GM12864 (cell line): ENCODE measurements around the gene GIMAP2.

Experiments used
- DNase-seq: peaks from one replicate; pipeline ENCODE4 v3.0.0-alpha.2; 2011; ENCODE audit warnings: low read depth
- H3K4me3 ChIP-seq: 2 replicates; pipeline ENCODE4 v1.5.1; 2011; ENCODE audit warnings: mild to moderate bottlenecking, low read depth, low read length, control low read depth
- TF ChIP-seq, protein P1 (sequence below): IDR thresholded peaks from 2 replicates; pipeline ENCODE4 v1.5.1; 2011; ENCODE audit warnings: low read depth, mild to moderate bottlenecking, moderate library complexity, low read length, control low read depth, inconsistent platforms; ENCODE audit errors: missing control alignments

Gene GIMAP2

DNA sequence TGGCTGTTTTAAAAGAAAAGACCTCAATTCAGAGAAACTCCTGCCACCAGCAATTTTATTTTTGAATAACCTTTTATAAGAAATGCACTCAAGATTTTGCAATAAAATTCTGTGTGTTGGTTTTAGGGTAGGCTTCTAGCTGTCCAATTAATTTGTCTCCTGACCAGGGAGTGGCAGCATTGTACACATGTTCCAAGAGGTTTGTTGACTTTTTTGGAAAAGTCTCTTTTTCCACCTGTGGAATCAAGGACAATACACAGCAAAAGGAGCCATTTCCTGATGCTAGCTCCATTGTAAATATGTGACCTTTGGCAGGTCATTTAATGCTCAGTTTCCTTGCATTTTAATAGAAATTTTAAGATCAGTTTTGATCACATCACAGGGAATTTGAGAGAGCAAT, 53.5 kb downstream of the GIMAP2 start:
- TF ChIP-seq, protein P1, sequence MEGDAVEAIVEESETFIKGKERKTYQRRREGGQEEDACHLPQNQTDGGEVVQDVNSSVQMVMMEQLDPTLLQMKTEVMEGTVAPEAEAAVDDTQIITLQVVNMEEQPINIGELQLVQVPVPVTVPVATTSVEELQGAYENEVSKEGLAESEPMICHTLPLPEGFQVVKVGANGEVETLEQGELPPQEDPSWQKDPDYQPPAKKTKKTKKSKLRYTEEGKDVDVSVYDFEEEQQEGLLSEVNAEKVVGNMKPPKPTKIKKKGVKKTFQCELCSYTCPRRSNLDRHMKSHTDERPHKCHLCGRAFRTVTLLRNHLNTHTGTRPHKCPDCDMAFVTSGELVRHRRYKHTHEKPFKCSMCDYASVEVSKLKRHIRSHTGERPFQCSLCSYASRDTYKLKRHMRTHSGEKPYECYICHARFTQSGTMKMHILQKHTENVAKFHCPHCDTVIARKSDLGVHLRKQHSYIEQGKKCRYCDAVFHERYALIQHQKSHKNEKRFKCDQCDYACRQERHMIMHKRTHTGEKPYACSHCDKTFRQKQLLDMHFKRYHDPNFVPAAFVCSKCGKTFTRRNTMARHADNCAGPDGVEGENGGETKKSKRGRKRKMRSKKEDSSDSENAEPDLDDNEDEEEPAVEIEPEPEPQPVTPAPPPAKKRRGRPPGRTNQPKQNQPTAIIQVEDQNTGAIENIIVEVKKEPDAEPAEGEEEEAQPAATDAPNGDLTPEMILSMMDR, result no peak
- DNase-seq, result no peak
- H3K4me3 ChIP-seq, result peak overlapping the region; percentile 77; the same call in 1 of the 2 replicates

DNA sequence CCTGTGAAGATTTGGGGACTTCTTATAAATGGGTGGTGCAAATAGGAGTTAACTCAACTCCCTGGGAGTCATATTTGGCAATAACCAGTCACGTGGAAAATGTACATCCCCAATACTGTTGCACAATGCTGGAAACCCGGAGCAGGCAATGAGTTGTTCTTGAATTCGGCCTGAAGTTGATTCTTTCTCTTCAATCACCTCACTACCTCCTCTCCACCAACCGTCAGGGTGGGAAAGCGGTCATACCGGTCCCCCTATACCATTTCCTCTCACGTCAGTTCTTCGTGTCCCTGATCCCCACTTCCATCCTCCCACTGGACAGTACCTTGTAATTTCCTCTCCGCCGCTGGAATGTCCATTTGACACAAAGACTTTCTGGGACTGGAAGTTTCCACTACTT, 54.5 kb downstream of the GIMAP2 start:
- no peak for DNase-seq
- no peak overlapping the region for H3K4me3 ChIP-seq
- TF ChIP-seq, protein P1, result no peak

DNA sequence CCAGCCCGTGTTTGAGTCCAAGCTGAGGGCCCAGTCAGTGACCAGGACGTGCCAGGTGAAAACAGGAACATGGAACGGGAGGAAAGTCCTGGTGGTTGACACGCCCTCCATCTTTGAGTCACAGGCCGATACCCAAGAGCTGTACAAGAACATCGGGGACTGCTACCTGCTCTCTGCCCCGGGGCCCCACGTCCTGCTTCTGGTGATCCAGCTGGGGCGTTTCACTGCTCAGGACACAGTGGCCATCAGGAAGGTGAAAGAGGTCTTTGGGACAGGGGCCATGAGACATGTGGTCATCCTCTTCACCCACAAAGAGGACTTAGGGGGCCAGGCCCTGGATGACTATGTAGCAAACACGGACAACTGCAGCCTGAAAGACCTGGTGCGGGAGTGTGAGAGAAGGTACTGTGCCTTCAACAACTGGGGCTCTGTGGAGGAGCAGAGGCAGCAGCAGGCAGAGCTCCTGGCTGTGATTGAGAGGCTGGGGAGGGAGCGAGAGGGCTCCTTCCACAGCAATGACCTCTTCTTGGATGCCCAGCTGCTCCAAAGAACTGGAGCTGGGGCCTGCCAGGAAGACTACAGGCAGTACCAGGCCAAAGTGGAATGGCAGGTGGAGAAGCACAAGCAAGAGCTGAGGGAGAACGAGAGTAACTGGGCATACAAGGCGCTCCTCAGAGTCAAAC, 56.9 kb downstream of the GIMAP2 start:
- no peak overlapping the region for H3K4me3 ChIP-seq
- TF ChIP-seq, protein P1, result no peak
- no peak for DNase-seq
